DND-41 (cell line): Measurements from ENCODE around the gene PIP4K2A.
A peak's percentile ranks its signal among the peaks of the same experiment; 100 is the strongest.

Experiments
- ATAC-seq: fragments of 200-7000 bp; cut with Tn5 transposase; 3 replicates; pipeline ENCODE4 v1.9.1; 2021; ENCODE audit warnings: low read depth; ENCODE audit not compliant: insufficient read depth
- DNase-seq: peaks from one replicate; pipeline ENCODE4 v3.0.0-alpha.2; 2020
- H2AFZ ChIP-seq: 2 replicates; pipeline ENCODE4 v1.6.0; 2012; ENCODE audit warnings: low read depth, low read length
- H3K27ac ChIP-seq: 2 replicates; pipeline ENCODE4 v1.5.1; 2012; ENCODE audit warnings: low read length, inconsistent platforms
- H3K27me3 ChIP-seq: fragments of 200-600 bp; sonication (generic); 2 replicates; pipeline ENCODE4 v1.6.0; 2012; ENCODE audit warnings: low read length, mild to moderate bottlenecking, inconsistent platforms; ENCODE audit not compliant: insufficient read depth, poor library complexity
- H3K36me3 ChIP-seq: 2 replicates; pipeline ENCODE4 v1.5.1; 2012; ENCODE audit warnings: low read length, inconsistent platforms; ENCODE audit not compliant: insufficient read depth
- H3K4me1 ChIP-seq: 2 replicates; pipeline ENCODE4 v1.5.1; 2012; ENCODE audit warnings: mild to moderate bottlenecking, low read length; ENCODE audit not compliant: insufficient read depth
- H3K4me2 ChIP-seq: 2 replicates; pipeline ENCODE4 v1.6.0; 2012; ENCODE audit warnings: mild to moderate bottlenecking, moderate library complexity, low read length, inconsistent platforms; ENCODE audit not compliant: insufficient read depth
- H3K4me3 ChIP-seq, 2 experiments: fragments of 200-600 bp in 1 of 2; shearing (Covaris generic) in 1 of 2; 2 replicates each; pipeline ENCODE4 v1.5.1; 2012 to 2016; ENCODE audit warnings: inconsistent platforms in 2 of 2, low read length in 2 of 2, mild to moderate bottlenecking in 2 of 2, low read depth in 1 of 2, moderate library complexity in 1 of 2
- H3K79me2 ChIP-seq: 2 replicates; pipeline ENCODE4 v1.6.0; 2012; ENCODE audit warnings: low read length, inconsistent platforms; ENCODE audit not compliant: insufficient read depth
- H3K9ac ChIP-seq: 2 replicates; pipeline ENCODE4 v1.6.0; 2012; ENCODE audit warnings: low read depth, mild to moderate bottlenecking, inconsistent platforms, low read length, moderate library complexity
- H3K9me3 ChIP-seq: 2 replicates; pipeline ENCODE4 v1.5.1; 2012; ENCODE audit warnings: low read length, moderate library complexity, mild to moderate bottlenecking, inconsistent platforms; ENCODE audit not compliant: insufficient read depth, severe bottlenecking
- H4K20me1 ChIP-seq: 2 replicates; pipeline ENCODE4 v1.6.0; 2012; ENCODE audit warnings: low read length; ENCODE audit not compliant: insufficient read depth
- CTCF ChIP-seq: IDR thresholded peaks from 2 replicates; pipeline ENCODE4 v1.5.1; 2012; ENCODE audit warnings: borderline replicate concordance, low read length, moderate library complexity, mild to moderate bottlenecking; ENCODE audit not compliant: poor library complexity, severe bottlenecking; ENCODE audit errors: extremely low read depth
- EZH2 ChIP-seq: IDR thresholded peaks from 3 replicates; pipeline ENCODE4 v1.6.1; 2012; ENCODE audit warnings: borderline replicate concordance, low read depth, mild to moderate bottlenecking, moderate library complexity, low read length, inconsistent platforms; ENCODE audit not compliant: severe bottlenecking

Gene PIP4K2A

DNA sequence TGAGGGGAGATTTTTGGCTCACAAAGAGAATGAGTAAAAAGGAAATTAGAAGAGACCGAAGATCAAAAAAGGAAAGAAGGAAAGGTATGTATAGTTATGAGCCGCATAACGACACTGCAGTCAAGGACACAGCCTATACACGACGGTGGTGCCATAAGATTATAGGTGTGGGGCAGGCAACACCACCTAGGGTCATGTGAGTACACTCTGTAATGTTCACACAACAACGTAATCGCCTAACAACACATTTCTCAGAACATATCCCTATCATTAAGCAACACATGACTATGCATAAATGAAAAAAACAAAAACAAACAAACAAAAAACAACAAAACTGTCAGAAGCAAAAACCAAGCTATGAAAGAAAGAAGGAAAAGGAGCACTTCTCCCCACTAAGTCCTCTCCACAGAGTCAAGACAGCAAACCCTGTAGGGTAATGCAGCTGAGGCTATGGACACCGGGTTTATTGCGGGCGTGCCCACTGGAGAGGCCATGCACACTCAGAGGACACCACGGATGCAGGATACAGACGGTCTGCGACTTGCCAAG lies 45.1 kb downstream of the PIP4K2A start:
- ATAC-seq: no peak

DNA sequence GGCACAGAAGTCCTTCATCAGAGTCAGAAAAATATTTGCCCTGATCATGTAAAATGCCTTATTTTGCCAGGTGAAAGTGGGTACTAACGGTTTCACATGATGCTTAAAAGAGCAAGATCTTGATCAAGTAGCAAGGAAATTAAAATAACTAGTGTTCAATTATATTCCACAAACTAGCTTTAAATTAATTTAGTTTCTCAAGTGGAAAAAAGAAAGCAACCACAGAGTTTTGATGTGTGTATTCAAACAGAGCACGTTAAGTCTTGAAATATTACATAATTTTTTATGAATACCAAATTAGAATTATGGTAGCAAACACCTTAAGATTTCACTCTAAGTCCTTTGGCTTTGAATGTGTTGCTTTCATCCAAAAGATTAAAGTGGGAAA lies 47.3 kb downstream of the PIP4K2A start:
- Histone ChIP-seq H3K27ac (peak overlapping the region; percentile 88), H4K20me1 (peaks cover 41% of the 10 kb centered on the region; the same call in 1 of the 2 replicates), H3K4me1 (peaks cover 58% of the 10 kb centered on the region), H3K9ac (peak overlapping the region; percentile 53), H3K9me3 (no peaks in the 10 kb centered on the region), H2AFZ (no peak overlapping the region), H3K4me2 (peak overlapping the region; percentile 79), H3K4me3 (peak overlapping the region; percentile 16 to 54; a peak in 3 of 4 replicates), H3K36me3 (no peaks in the 10 kb centered on the region), H3K79me2 (peaks cover 95% of the 10 kb centered on the region), H3K27me3 (no peaks in the 10 kb centered on the region)
- DNase-seq (no peak), ATAC-seq (0 out of 3 replicates have a peak, but pooled peaks have one; percentile 6)
- no peak for TF ChIP-seq CTCF
- TF ChIP-seq EZH2: no peak

More for the DNA sequence above, 45.1 kb downstream of the PIP4K2A start:
- no peaks in the 10 kb centered on the region for H3K36me3 ChIP-seq
- H3K79me2 ChIP-seq: peaks cover 98% of the 10 kb centered on the region
- DNase-seq: no peak
- H3K27ac ChIP-seq: peak overlapping the region; percentile 88; the same call in 1 of the 2 replicates
- no peak overlapping the region for H2AFZ ChIP-seq
- H3K4me3 ChIP-seq: no peak overlapping the region
- TF ChIP-seq EZH2: no peak
- TF ChIP-seq CTCF: no peak
- H3K9me3 ChIP-seq: no peaks in the 10 kb centered on the region
- no peaks in the 10 kb centered on the region for H3K27me3 ChIP-seq
- H3K4me2 ChIP-seq: no peak overlapping the region
- H4K20me1 ChIP-seq: peaks cover 49% of the 10 kb centered on the region; the same call in 1 of the 2 replicates
- H3K4me1 ChIP-seq: peaks cover 72% of the 10 kb centered on the region
- H3K9ac ChIP-seq: 0 out of 2 replicates have a peak overlapping the region, but pooled peaks have one; percentile 6

GRCh38 chr10:22666287-22667092 lies 47.9 kb downstream of the PIP4K2A start:
- H3K4me1 ChIP-seq: peaks cover 58% of the 10 kb centered on the region
- H2AFZ ChIP-seq: 0 out of 2 replicates have a peak overlapping the region, but pooled peaks have one; percentile 19
- H4K20me1 ChIP-seq: peaks cover 45% of the 10 kb centered on the region; the same call in 1 of the 2 replicates
- H3K9ac ChIP-seq: peak overlapping the region; percentile 53
- peak overlapping the region; percentile 79 for H3K4me2 ChIP-seq
- H3K4me3 ChIP-seq: peak overlapping the region; percentile 16 to 54; a peak in 3 of 4 replicates
- H3K27ac ChIP-seq: peak overlapping the region; percentile 88
- DNase-seq (peak; percentile 84), ATAC-seq (peak; percentile 99)
- no peaks in the 10 kb centered on the region for H3K9me3 ChIP-seq
- no peaks in the 10 kb centered on the region for H3K36me3 ChIP-seq
- H3K79me2 ChIP-seq: peaks cover 95% of the 10 kb centered on the region
- H3K27me3 ChIP-seq: no peaks in the 10 kb centered on the region
- no peak for TF ChIP-seq EZH2
- TF ChIP-seq CTCF: no peak
